K562 treated with DMSO at 1 percent for 12 hours (cell line): ENCODE measurements around the gene SOX30. TPM values are rescaled to one million over a fixed set of nuclear protein-coding genes. Genes with fewer than 3 reads are reported as not detected.

Experiments
- total RNA-seq: library from RNA; unstranded; fragments of 300-600 nt; gene quantifications from 2 replicates; pipeline ENCODE4 v1.2.3, GENCODE V29; 2022; ENCODE audit not compliant: insufficient read depth

The SOX30 gene
- 0.22 TPM in 1 of 2 replicates, not detected in the other for total RNA-seq

GRCh38 chr5:157652377-157652692 lies at the start of gene SOX30:
TSS of gene SOX30 (minus strand) at chr5:157652438. CDS start at chr5:157652078, 360 bp downstream.

GRCh38 chr5:157670662-157671591 lies 18.7 kb upstream of the SOX30 start, which contains the start of gene C5orf52:
TSS of gene C5orf52 (plus strand) at chr5:157671533. CDS start at chr5:157671615, 82 bp downstream.

Other genes starting within 250 kb of the SOX30 start
- gene NIPAL4, start 192.2 kb downstream of the SOX30 start, total RNA-seq, result not detected in 2 replicates
- gene ADAM19, start 76.7 kb downstream of the SOX30 start, total RNA-seq, result 3.1 and 10.9 TPM in 2 replicates
- not detected in 2 replicates for gene C5orf52, start 19.1 kb upstream of the SOX30 start, total RNA-seq
- gene THG1L, start 79.0 kb upstream of the SOX30 start, total RNA-seq, result 6.9 and 10.9 TPM in 2 replicates
- gene LSM11, start 91.3 kb upstream of the SOX30 start, total RNA-seq, result 2.4 and 6.0 TPM in 2 replicates
- gene CLINT1, start 206.7 kb upstream of the SOX30 start, total RNA-seq, result 17.1 and 64.7 TPM in 2 replicates